Dedifferentiated amniotic fluid mesenchymal stem cell (primary cell): Measurements from ENCODE around the gene CYP4Z1.
"Not testable (repeated sequence)": the region's sequence is repeated elsewhere in the genome, so short reads cannot be mapped to it uniquely, and the experiment has no call there.

Source experiments
- DNase-seq: peaks from one replicate; pipeline ENCODE4 v3.0.0-alpha.2; 2016; ENCODE audit errors: extremely low spot score

CYP4Z1 gene

GRCh38 chr1:47067097-47067594 is at the start of gene CYP4Z1:
CYP4Z1 (plus strand) TSS chr1:47067231; CDS start chr1:47067491, 260 bp downstream.
- no peak for DNase-seq

GRCh38 chr1:47021070-47021469 is 46.0 kb upstream of the CYP4Z1 start:
- DNase-seq, result no peak

- no peak for DNase-seq
These were observed 43.5 kb upstream of the CYP4Z1 start, which contains the start of gene CYP4X1 for GRCh38 chr1:47023268-47024140. CYP4X1 (plus strand) TSS chr1:47023669; CDS start chr1:47023818, 149 bp downstream.

GRCh38 chr1:47024141-47024801 is 42.8 kb upstream of the CYP4Z1 start:
- DNase-seq, result no peak

GRCh38 chr1:47030170-47030805 is 36.7 kb upstream of the CYP4Z1 start:
- DNase-seq, result no peak

GRCh38 chr1:47031059-47031458 is 36.0 kb upstream of the CYP4Z1 start:
- DNase-seq, result no peak

GRCh38 chr1:47031585-47031984 is 35.4 kb upstream of the CYP4Z1 start:
- no peak for DNase-seq

GRCh38 chr1:47036764-47037163 is 30.3 kb upstream of the CYP4Z1 start:
- no peak for DNase-seq

GRCh38 chr1:47059376-47059775 is 7.7 kb upstream of the CYP4Z1 start:
- peak; percentile 3 for DNase-seq

- DNase-seq, result not testable (repeated sequence)
These were observed 2.0 kb downstream of the CYP4Z1 start for GRCh38 chr1:47069080-47069479.

- not testable (repeated sequence) for DNase-seq
These were observed 2.5 kb downstream of the CYP4Z1 start for GRCh38 chr1:47069509-47069908.

GRCh38 chr1:47089356-47089755 is 22.3 kb downstream of the CYP4Z1 start:
- DNase-seq, result not testable (repeated sequence)

- DNase-seq, result not testable (repeated sequence)
These were observed 24.4 kb downstream of the CYP4Z1 start for GRCh38 chr1:47091476-47091875.

GRCh38 chr1:47104816-47105215 is 37.8 kb downstream of the CYP4Z1 start:
- DNase-seq, result no peak

- no peak for DNase-seq
These were observed 39.8 kb downstream of the CYP4Z1 start for GRCh38 chr1:47106792-47107191.

- not testable (repeated sequence) for DNase-seq
These were observed 41.0 kb downstream of the CYP4Z1 start for GRCh38 chr1:47107851-47108574.

- DNase-seq, result not testable (repeated sequence)
These were observed 42.5 kb downstream of the CYP4Z1 start for GRCh38 chr1:47109482-47109881.

- no peak for DNase-seq
These were observed 46.1 kb downstream of the CYP4Z1 start for GRCh38 chr1:47113178-47113577.

- not testable (repeated sequence) for DNase-seq
These were observed 54.0 kb downstream of the CYP4Z1 start for GRCh38 chr1:47121039-47121438.

- not testable (repeated sequence) for DNase-seq
These were observed 57.8 kb downstream of the CYP4Z1 start for GRCh38 chr1:47124834-47125233.

- not testable (repeated sequence) for DNase-seq
These were observed 60.0 kb downstream of the CYP4Z1 start for GRCh38 chr1:47126997-47127396.
